Thyroid gland (tissue), 4 donors: ENCODE measurements around the gene PSMD6.

ENCODE experiments used
- CTCF ChIP-seq, 6 experiments: fragments of 200-600 bp in 3 of 6; fragments of 450-650 bp in 3 of 6; sonication (generic) in 3 of 6; IDR thresholded peaks; one replicate each; pipeline ENCODE4 v1.5.1; 2016 to 2019; ENCODE audit warnings: antibody characterized with exemption in 6 of 6, mild to moderate bottlenecking in 2 of 6, inconsistent platforms in 1 of 6, moderate library complexity in 1 of 6
- POLR2A ChIP-seq, 2 donors: fragments of 450-650 bp; IDR thresholded peaks; one replicate each; pipeline ENCODE4 v1.6.1; 2017; ENCODE audit warnings: antibody characterized with exemption in 2 of 2, mild to moderate bottlenecking in 2 of 2, moderate library complexity in 1 of 2

GRCh38 chr3:64046592-64046991 lies 23.3 kb upstream of the PSMD6 start:
- TF ChIP-seq CTCF (IDR thresholded peaks at IDR 0.05): no peak
- peak in 1 of 2 donors; percentile 6 for TF ChIP-seq POLR2A (IDR thresholded peaks at IDR 0.05)
